Subcutaneous adipose tissue (tissue), 4 donors: ENCODE measurements around the gene FLNB. TPM values are rescaled to one million over a fixed set of nuclear protein-coding genes. Genes with fewer than 3 reads are reported as not detected.

Experiments used
- total RNA-seq, 4 donors: library from RNA; depleted of rRNA; stranded (reverse); fragments of >200 nt; gene quantifications; one replicate each; pipeline ENCODE4 v1.1.0, GENCODE V29; 2016
- TF ChIP-seq, protein P1 (sequence below): fragments of 450-650 bp; IDR thresholded peaks from one replicate; pipeline ENCODE4 v1.5.1; 2016; ENCODE audit warnings: low read depth, mild to moderate bottlenecking, control low read depth, antibody characterized with exemption, moderate library complexity

FLNB gene
- total RNA-seq, 4 donors from 2014 or later, result 62.2 to 158 (median 75.8) TPM

- TF ChIP-seq, protein P1, sequence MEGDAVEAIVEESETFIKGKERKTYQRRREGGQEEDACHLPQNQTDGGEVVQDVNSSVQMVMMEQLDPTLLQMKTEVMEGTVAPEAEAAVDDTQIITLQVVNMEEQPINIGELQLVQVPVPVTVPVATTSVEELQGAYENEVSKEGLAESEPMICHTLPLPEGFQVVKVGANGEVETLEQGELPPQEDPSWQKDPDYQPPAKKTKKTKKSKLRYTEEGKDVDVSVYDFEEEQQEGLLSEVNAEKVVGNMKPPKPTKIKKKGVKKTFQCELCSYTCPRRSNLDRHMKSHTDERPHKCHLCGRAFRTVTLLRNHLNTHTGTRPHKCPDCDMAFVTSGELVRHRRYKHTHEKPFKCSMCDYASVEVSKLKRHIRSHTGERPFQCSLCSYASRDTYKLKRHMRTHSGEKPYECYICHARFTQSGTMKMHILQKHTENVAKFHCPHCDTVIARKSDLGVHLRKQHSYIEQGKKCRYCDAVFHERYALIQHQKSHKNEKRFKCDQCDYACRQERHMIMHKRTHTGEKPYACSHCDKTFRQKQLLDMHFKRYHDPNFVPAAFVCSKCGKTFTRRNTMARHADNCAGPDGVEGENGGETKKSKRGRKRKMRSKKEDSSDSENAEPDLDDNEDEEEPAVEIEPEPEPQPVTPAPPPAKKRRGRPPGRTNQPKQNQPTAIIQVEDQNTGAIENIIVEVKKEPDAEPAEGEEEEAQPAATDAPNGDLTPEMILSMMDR, result no peak
These were observed 103.4 kb downstream of the FLNB start for GRCh38 chr3:58111513-58112184.

DNA sequence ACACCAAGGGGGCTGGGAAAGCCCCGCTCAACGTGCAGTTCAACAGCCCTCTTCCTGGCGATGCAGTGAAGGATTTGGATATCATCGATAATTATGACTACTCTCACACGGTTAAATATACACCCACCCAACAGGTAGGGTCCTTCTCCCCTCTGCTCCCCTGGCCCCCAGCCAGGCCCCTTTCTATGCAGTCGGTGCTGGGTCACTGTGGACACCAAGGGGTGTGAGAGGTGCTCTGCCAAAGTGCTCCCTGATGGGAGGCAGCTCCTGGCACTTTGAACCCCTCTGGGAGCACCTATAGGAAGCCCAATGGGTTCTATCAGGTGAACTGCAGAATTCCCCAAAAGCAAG lies 103.9 kb downstream of the FLNB start:
- TF ChIP-seq, protein P1, result no peak

DNA sequence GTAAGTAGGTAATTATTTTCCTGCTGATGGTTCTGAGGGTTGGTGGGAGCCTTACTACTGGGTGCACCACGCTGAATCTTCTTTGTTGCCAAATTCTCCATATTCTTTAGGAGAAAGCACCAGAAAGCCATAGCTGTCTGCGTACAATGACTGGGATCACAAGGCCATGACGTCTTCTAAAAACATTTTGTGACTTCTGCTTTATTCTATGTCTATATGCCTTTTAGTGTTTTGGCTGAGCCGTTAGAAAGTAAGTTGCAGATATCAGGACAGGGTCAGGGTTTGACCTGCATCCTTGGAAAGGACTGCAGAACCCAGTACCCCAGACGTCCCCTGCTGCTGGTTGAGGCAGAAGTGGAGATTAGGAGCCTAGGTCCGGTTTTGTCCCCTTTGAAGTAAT lies 107.0 kb downstream of the FLNB start:
- TF ChIP-seq, protein P1, result no peak

GRCh38 chr3:58116161-58116955 lies 108.1 kb downstream of the FLNB start:
- TF ChIP-seq, protein P1, result no peak

DNA sequence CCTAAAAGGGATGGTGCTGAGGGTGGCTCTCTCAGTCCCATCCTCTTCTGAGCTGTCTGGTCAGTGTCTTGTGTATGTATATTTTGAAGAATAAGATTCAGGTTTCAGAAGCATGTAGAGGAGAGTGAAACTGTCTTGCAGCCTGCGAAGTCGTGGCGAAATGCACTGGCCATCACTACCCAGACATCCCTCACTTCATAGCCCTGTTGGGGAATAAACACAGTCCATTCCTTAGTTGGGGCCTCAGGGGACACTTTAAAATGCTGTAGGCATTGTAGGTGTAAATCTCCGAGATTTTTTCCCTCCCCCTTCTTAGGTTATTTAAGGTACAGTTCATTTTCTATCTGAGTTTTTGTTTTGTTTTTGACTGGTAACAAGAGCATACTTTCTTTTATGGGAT lies 108.8 kb downstream of the FLNB start:
- TF ChIP-seq, protein P1, result no peak

DNA sequence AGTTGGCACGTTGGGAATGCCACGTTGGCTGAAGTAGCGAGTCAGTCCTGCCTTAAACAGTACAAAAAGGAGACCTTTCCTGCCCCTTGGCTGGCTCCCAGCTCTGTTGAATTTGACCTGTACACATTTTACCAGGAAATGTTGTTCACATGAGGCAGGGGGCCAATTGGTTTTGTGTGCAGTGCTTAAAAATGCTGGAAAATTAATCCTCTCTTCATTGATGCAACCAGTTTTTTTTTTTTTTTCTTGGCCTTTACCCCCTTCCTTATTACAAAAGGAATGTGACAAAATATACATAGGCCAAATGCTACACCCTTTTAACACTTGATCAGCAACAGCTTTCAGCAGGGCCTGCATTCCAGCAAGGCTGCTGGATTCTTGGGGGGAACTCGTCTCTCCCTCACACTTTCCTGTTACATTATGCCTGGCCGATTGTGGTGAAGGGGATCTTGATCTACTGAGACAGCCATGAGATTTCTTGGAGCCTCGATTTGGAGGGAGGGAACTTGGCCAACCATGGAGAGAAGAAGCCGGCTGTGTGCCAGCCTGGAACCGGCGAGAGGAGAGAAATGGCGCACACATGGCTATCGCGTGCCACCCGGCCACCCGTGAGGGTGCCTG lies 109.4 kb downstream of the FLNB start:
- TF ChIP-seq, protein P1, result no peak

GRCh38 chr3:58119186-58119585 lies 111.0 kb downstream of the FLNB start:
- TF ChIP-seq, protein P1, result no peak
